H1 (cell line): ENCODE measurements around the gene RPRD1A. TPM values are rescaled to one million over a fixed set of nuclear protein-coding genes. Genes with fewer than 3 reads are reported as not detected.

Experiments used
- CTCF ChIA-PET: fragments of 300-600 bp; sonication (Branson Sonifier 250); formaldehyde crosslinking; loops from one replicate; lab custom pipeline; 2021; ENCODE audit not compliant: partially characterized antibody; lab: Charles Lee
- POLR2A ChIA-PET: fragments of 300-600 bp; sonication (Branson Sonifier 250); formaldehyde crosslinking; loops from one replicate; lab custom pipeline; 2021; ENCODE audit warnings: inconsistent platforms; ENCODE audit not compliant: partially characterized antibody; lab: Charles Lee
- DNase-seq, 2 experiments: peaks; one replicate each; pipeline versions ENCODE4 v3.0.0 to v3.0.0-alpha.2; 2010 to 2022; ENCODE audit warnings: low spot score in 2 of 2, low read depth in 1 of 2, mixed read lengths in 1 of 2
- FAIRE-seq: peaks from 2 replicates; lab custom pipeline; 2011; peaks lifted over from hg19 to GRCh38; lab: Jason Lieb, UNC
- H2AFZ ChIP-seq: 2 replicates; pipeline ENCODE4 v1.8.1; 2012; ENCODE audit warnings: low read length, inconsistent platforms
- H2AK5ac ChIP-seq: 2 replicates; pipeline ENCODE4 v1.6.1; 2013; ENCODE audit warnings: low read depth, low read length
- H2BK120ac ChIP-seq: replicated peaks from 2 replicates; pipeline ENCODE3; 2013; ENCODE audit warnings: low read depth, low read length, inconsistent platforms
- H2BK12ac ChIP-seq: 2 replicates; pipeline ENCODE4 v1.6.1; 2013; ENCODE audit warnings: low read depth, low read length
- H2BK15ac ChIP-seq: 2 replicates; pipeline ENCODE4 v1.6.1; 2013; ENCODE audit warnings: low read length
- H2BK20ac ChIP-seq: 2 replicates; pipeline ENCODE4 v1.6.1; 2013; ENCODE audit warnings: low read length
- H2BK5ac ChIP-seq: 2 replicates; pipeline ENCODE4 v1.6.1; 2013; ENCODE audit warnings: low read depth, low read length
- H3K14ac ChIP-seq: 2 replicates; pipeline ENCODE4 v1.6.1; 2013; ENCODE audit warnings: inconsistent platforms; ENCODE audit not compliant: insufficient read length
- H3K18ac ChIP-seq: 2 replicates; pipeline ENCODE4 v1.6.1; 2013; ENCODE audit warnings: low read length; ENCODE audit errors: extremely low read depth
- H3K23ac ChIP-seq: 2 replicates; pipeline ENCODE4 v1.6.1; 2013; ENCODE audit warnings: inconsistent platforms; ENCODE audit not compliant: insufficient read length
- H3K23me2 ChIP-seq: 2 replicates; pipeline ENCODE4 v1.6.1; 2013; ENCODE audit warnings: low read depth, low read length
- H3K27ac ChIP-seq: 2 replicates; pipeline ENCODE4 v1.6.1; 2011; ENCODE audit warnings: low read depth, low read length, inconsistent platforms
- H3K27me3 ChIP-seq, 4 experiments: replicated peaks in 1 of 4; 1 replicate in 1 of 4; 2 replicates in 3 of 4; pipeline versions ENCODE4 v1.6.1 to v1.8.1; 2011 to 2013; ENCODE audit warnings: low read length in 3 of 4, mild to moderate bottlenecking in 3 of 4, inconsistent platforms in 2 of 4, mixed read lengths in 2 of 4, moderate library complexity in 1 of 4; ENCODE audit not compliant: control insufficient read depth in 3 of 4, insufficient read depth in 3 of 4; ENCODE audit errors: extremely low read depth in 1 of 4
- H3K36me3 ChIP-seq, 4 experiments: 2 replicates each; pipeline versions ENCODE4 v1.6.1 to v1.8.1; 2011 to 2013; ENCODE audit warnings: mild to moderate bottlenecking in 4 of 4, low read length in 3 of 4, moderate library complexity in 2 of 4, control low read depth in 1 of 4, inconsistent platforms in 1 of 4; ENCODE audit not compliant: insufficient read depth in 4 of 4, control insufficient read depth in 2 of 4
- H3K4ac ChIP-seq: replicated peaks from 2 replicates; pipeline ENCODE3; 2013; ENCODE audit warnings: low read length, low read depth, mixed read lengths, inconsistent platforms; ENCODE audit not compliant: insufficient read length
- H3K4me1 ChIP-seq, 4 experiments: replicated peaks in 1 of 4; 1 replicate in 1 of 4; 2 replicates in 3 of 4; pipeline versions ENCODE4 v1.6.1 to v1.8.1; 2011 to 2013; ENCODE audit warnings: low read length in 3 of 4, inconsistent platforms in 2 of 4, mixed read lengths in 1 of 4; ENCODE audit not compliant: insufficient read depth in 4 of 4, control insufficient read depth in 3 of 4
- H3K4me2 ChIP-seq, 2 experiments: 2 replicates each; pipeline versions ENCODE4 v1.6.1 to v1.8.1; 2011 to 2013; ENCODE audit warnings: low read depth in 2 of 2, low read length in 2 of 2, control low read depth in 1 of 2, inconsistent platforms in 1 of 2, mild to moderate bottlenecking in 1 of 2; ENCODE audit not compliant: insufficient read depth in 1 of 2
- H3K4me3 ChIP-seq, 4 experiments: fragments of 200-600, 300-600 bp in 1 of 4; sonication (generic), shearing (Covaris generic), sonication (Bioruptor Twin) in 1 of 4; 2 replicates each; pipeline versions ENCODE4 v1.5.1 to v1.8.1; 2011 to 2016; ENCODE audit warnings: low read length in 4 of 4, low read depth in 3 of 4, control low read depth in 2 of 4, inconsistent platforms in 2 of 4, mild to moderate bottlenecking in 2 of 4, mixed read lengths in 1 of 4, moderate library complexity in 1 of 4; ENCODE audit not compliant: insufficient read depth in 2 of 4; ENCODE audit errors: extremely low read depth in 1 of 4
- H3K56ac ChIP-seq: replicated peaks from 2 replicates; pipeline ENCODE3; 2013; ENCODE audit warnings: low read depth, mild to moderate bottlenecking, mixed read lengths, low read length, inconsistent platforms; ENCODE audit not compliant: insufficient read length
- H3K79me1 ChIP-seq: 2 replicates; pipeline ENCODE4 v1.6.1; 2013; ENCODE audit warnings: low read depth, low read length, control low read depth
- H3K79me2 ChIP-seq, 2 experiments: 2 replicates each; pipeline versions ENCODE4 v1.6.1 to v1.8.1; 2012 to 2013; ENCODE audit warnings: low read length in 2 of 2, mild to moderate bottlenecking in 2 of 2, inconsistent platforms in 1 of 2; ENCODE audit not compliant: insufficient read depth in 2 of 2, control insufficient read depth in 1 of 2
- H3K9ac ChIP-seq, 4 experiments: replicated peaks in 1 of 4; 1 replicate in 1 of 4; 2 replicates in 3 of 4; pipeline versions ENCODE4 v1.6.1 to v1.8.1; 2011 to 2013; ENCODE audit warnings: low read depth in 3 of 4, low read length in 3 of 4, control low read depth in 2 of 4, mild to moderate bottlenecking in 2 of 4, moderate library complexity in 2 of 4, inconsistent platforms in 1 of 4; ENCODE audit errors: extremely low read depth in 1 of 4
- H3K9me3 ChIP-seq, 2 experiments: 2 replicates each; pipeline versions ENCODE4 v1.6.1 to v1.8.1; 2012 to 2013; ENCODE audit warnings: mild to moderate bottlenecking in 2 of 2, moderate library complexity in 2 of 2, control low read depth in 1 of 2, inconsistent platforms in 1 of 2, low read depth in 1 of 2, low read length in 1 of 2, mixed read lengths in 1 of 2; ENCODE audit not compliant: insufficient read depth in 2 of 2
- H4K20me1 ChIP-seq, 2 experiments: replicated peaks in 1 of 2; 2 replicates each; pipeline versions ENCODE3 to v1.8.1; 2011 to 2013; ENCODE audit warnings: inconsistent platforms in 2 of 2, low read length in 2 of 2, mild to moderate bottlenecking in 1 of 2; ENCODE audit not compliant: insufficient read depth in 2 of 2, control insufficient read depth in 1 of 2
- H4K5ac ChIP-seq: 2 replicates; pipeline ENCODE4 v1.6.1; 2013; ENCODE audit warnings: low read length, low read depth, mixed read lengths, inconsistent platforms; ENCODE audit not compliant: insufficient read length
- H4K8ac ChIP-seq: 2 replicates; pipeline ENCODE4 v1.8.0; 2013; ENCODE audit warnings: mild to moderate bottlenecking, moderate library complexity, low read length, inconsistent platforms; ENCODE audit not compliant: insufficient read depth; ENCODE audit errors: extremely low read depth
- H4K91ac ChIP-seq: replicated peaks from 2 replicates; pipeline ENCODE3; 2013; ENCODE audit warnings: low read length, mixed read lengths, inconsistent platforms; ENCODE audit not compliant: insufficient read length
- CTBP2 ChIP-seq: IDR thresholded peaks from 2 replicates; pipeline ENCODE4 v1.7.0; 2011; ENCODE audit warnings: borderline replicate concordance, mild to moderate bottlenecking, moderate library complexity, mixed read lengths, low read length; ENCODE audit not compliant: insufficient read depth, insufficient read length
- E2F6 ChIP-seq: IDR thresholded peaks from 2 replicates; pipeline ENCODE4 v1.6.1; 2012; ENCODE audit warnings: inconsistent platforms
- EZH2 ChIP-seq: fragments of 200-600 bp; sonication (generic); IDR thresholded peaks from 2 replicates; pipeline ENCODE4 v1.7.1; 2012; ENCODE audit warnings: low read depth, mild to moderate bottlenecking, moderate library complexity, low read length, inconsistent platforms; ENCODE audit not compliant: severe bottlenecking
- JUND ChIP-seq: IDR thresholded peaks from 2 replicates; pipeline ENCODE4 v1.6.1; 2011; ENCODE audit warnings: mild to moderate bottlenecking, improper control_type of control experiment, low read length
- MAFK ChIP-seq: IDR thresholded peaks from 2 replicates; pipeline ENCODE4 v1.6.1; 2012; ENCODE audit warnings: low read depth, mild to moderate bottlenecking, improper control_type of control experiment, low read length
- POU5F1 ChIP-seq: IDR thresholded peaks from 2 replicates; pipeline ENCODE4 v1.6.1; 2011; ENCODE audit warnings: low read depth, mild to moderate bottlenecking, low read length, moderate library complexity
- RBBP5 ChIP-seq: IDR thresholded peaks from 2 replicates; pipeline ENCODE4 v1.7.1; 2012; ENCODE audit warnings: low read depth, mild to moderate bottlenecking, inconsistent platforms, low read length, moderate library complexity, borderline replicate concordance
- WGBS, 2 experiments: shearing (Covaris generic) in 1 of 2; methylation state at CpG; one replicate each; pipeline versions ENCODE4 v1.1.6 to v1.1.7; 2013 to 2015; ENCODE audit warnings: low lambda C conversion rate in 2 of 2, mixed read lengths in 2 of 2, inconsistent platforms in 1 of 2, low coverage in 1 of 2, missing lambda C conversion rate in 1 of 2; ENCODE audit not compliant: insufficient replicate concordance in 2 of 2, insufficient coverage in 1 of 2, insufficient read length in 1 of 2; ENCODE audit errors: extremely low coverage in 1 of 2, missing lambda C conversion rate in 1 of 2; 5-methylcytosine and 5-hydroxymethylcytosine counted together
- polyA plus RNA-seq, 7 experiments: library from polyadenylated mRNA; depleted of rRNA in 3 of 7; stranded (reverse) in 5 of 7; unstranded in 2 of 7; fragments of >200 nt in 5 of 7; fragments of 200-250 nt in 2 of 7; gene quantifications; 1 replicate in 5 of 7; 2 replicates in 1 of 7; 4 replicates in 1 of 7; pipeline versions ENCODE4 v1.2.1 to v1.2.3, GENCODE V29; 2011 to 2013; ENCODE audit warnings: missing spikeins in 2 of 7, mixed read lengths in 2 of 7
- total RNA-seq: library from RNA; stranded (reverse); fragmentation: NEBNext Ultra II Directional; extraction: Animal tissue kit (Norgen Biotek cat#: 25700); gene quantifications from 2 replicates; pipeline ENCODE4 v1.2.1, GENCODE V29; 2021
- TF ChIP-seq, protein P1 (sequence below): IDR thresholded peaks from 2 replicates; pipeline ENCODE4 v1.6.1; 2011; ENCODE audit warnings: low read depth, mild to moderate bottlenecking, low read length; ENCODE audit not compliant: insufficient read depth

RPRD1A gene
- total and polyA plus RNA-seq, 2 of the 8 experiments (the other 6 are each of a cell fraction or from before 2014, with no cell fraction given): 40.5 to 106 TPM

- 90% methylated on average over 6 of the region's 6 CpGs; no CpG with 5 or more reads in 1 of the 2 experiments for WGBS, 2 experiments
- Histone ChIP-seq H2AFZ (no peak overlapping the region), H3K79me2 (no peaks in the 10 kb centered on the region), H4K8ac (no peak overlapping the region), H2BK12ac (no peak overlapping the region), H4K20me1 (no peaks in the 10 kb centered on the region), H3K18ac (no peak overlapping the region), H2BK20ac (no peak overlapping the region), H3K9me3 (peaks cover 4 to 8% of the 10 kb centered on the region in 2 experiments; a peak in 2 of 4 replicates), H3K79me1 (no peaks in the 10 kb centered on the region), H3K4me1 (no peaks in the 10 kb centered on the region), H3K56ac (no peak overlapping the region), H3K4me3 (no peak overlapping the region), H3K23me2 (no peaks in the 10 kb centered on the region; the same call in 1 of the 2 replicates), H3K27me3 (no peaks in the 10 kb centered on the region), H2AK5ac (no peak overlapping the region), H4K5ac (no peak overlapping the region), H3K9ac (no peak overlapping the region), H4K91ac (no peak overlapping the region), H2BK15ac (no peak overlapping the region), H3K36me3 (no peaks in the 10 kb centered on the region), H3K27ac (no peak overlapping the region), H3K4me2 (no peak overlapping the region), H3K14ac (no peak overlapping the region), H2BK120ac (no peak overlapping the region), H2BK5ac (no peak overlapping the region), H3K23ac (no peak overlapping the region), H3K4ac (no peak overlapping the region)
- CTCF ChIA-PET: interaction anchor here (1.0 to 1.5 kb wide), 3 partner anchors 10 to 59 kb away, joined by 3 to 4 read pairs (median 3); no protein-coding TSS in a partner anchor
- FAIRE-seq: no peak
- POLR2A ChIA-PET: interaction anchor here (1.4 kb wide), 1 partner anchor 9 kb away, joined by 6 read pairs; the partner anchor contains the start of gene RPRD1A
- no peak for DNase-seq
- no peak for TF ChIP-seq MAFK
- TF ChIP-seq CTBP2: no peak
- no peak for TF ChIP-seq EZH2
- TF ChIP-seq POU5F1: no peak
- TF ChIP-seq, protein P1, sequence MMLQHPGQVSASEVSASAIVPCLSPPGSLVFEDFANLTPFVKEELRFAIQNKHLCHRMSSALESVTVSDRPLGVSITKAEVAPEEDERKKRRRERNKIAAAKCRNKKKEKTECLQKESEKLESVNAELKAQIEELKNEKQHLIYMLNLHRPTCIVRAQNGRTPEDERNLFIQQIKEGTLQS: no peak
- no peak for TF ChIP-seq E2F6
- TF ChIP-seq RBBP5: no peak
- TF ChIP-seq JUND: no peak
Observed at GRCh38 chr18:36075862-36076587, 8.7 kb upstream of the RPRD1A start.
